Adipose tissue (tissue), 3 donors: ENCODE data around the gene HK2. TPM values are rescaled to one million over a fixed set of nuclear protein-coding genes. Genes with fewer than 3 reads are reported as not detected.
"Not testable (repeated sequence)": the region's sequence is repeated elsewhere in the genome, so short reads cannot be mapped to it uniquely, and the experiment has no call there.

Experiments
- H3K27ac ChIP-seq: one replicate; pipeline ENCODE4 v1.5.1; 2013; ENCODE audit warnings: low read depth, low read length
- WGBS, 3 donors: extraction: QIAGEN DNeasy Blood & Tissue Kit; methylation state at CpG; one replicate each; pipeline ENCODE4 v1.1.7; 2013; 5-methylcytosine and 5-hydroxymethylcytosine counted together
- polyA plus RNA-seq, 3 donors: library from polyadenylated mRNA; stranded (reverse); fragments of 200-250 nt; gene quantifications; one replicate each; pipeline ENCODE4 v1.2.3, GENCODE V29; 2013
- donor health status: healthy with polysubstance abuse.
- donor health status: Bipolar disorder and iron deficiency.
- donor health status: healthy.

HK2 gene
- polyA plus RNA-seq, 3 donors: 11.8 to 123 (median 18.2) TPM

GRCh38 chr2:74886251-74886650, 52.3 kb downstream of the HK2 start:
- 82 to 95% (median 89%) methylated on average over 8 of the region's 8 CpGs for WGBS, 3 donors

GRCh38 chr2:74886811-74887210, 52.9 kb downstream of the HK2 start:
- WGBS, 3 donors: 79 to 87% (median 83%) methylated on average over 4 of the region's 4 CpGs
- H3K27ac ChIP-seq: no peak overlapping the region

More at GRCh38 chr2:74886251-74886650, 52.3 kb downstream of the HK2 start:
- no peak overlapping the region for H3K27ac ChIP-seq

- H3K27ac ChIP-seq: no peak overlapping the region
- WGBS, 3 donors: 42 to 77% (median 47%) methylated on average over 7 of the region's 7 CpGs
Measured at GRCh38 chr2:74887445-74887951, 53.6 kb downstream of the HK2 start.

- 90 to 93% (median 90%) methylated on average over 8 of the region's 8 CpGs for WGBS, 3 donors
- no peak overlapping the region for H3K27ac ChIP-seq
Measured at GRCh38 chr2:74887960-74888700, 54.2 kb downstream of the HK2 start.

- 88 to 96% (median 95%) methylated on average over 9 of the region's 9 CpGs for WGBS, 3 donors
- H3K27ac ChIP-seq: no peak overlapping the region
Measured at GRCh38 chr2:74889159-74889558, 55.2 kb downstream of the HK2 start.

- no peak overlapping the region for H3K27ac ChIP-seq
- 62 to 93% (median 69%) methylated on average over 8 of the region's 8 CpGs for WGBS, 3 donors
Measured at GRCh38 chr2:74890711-74891110, 56.8 kb downstream of the HK2 start.

- 80 to 88% (median 85%) methylated on average over 7 of the region's 7 CpGs for WGBS, 3 donors
Measured at GRCh38 chr2:74891136-74891764, 57.3 kb downstream of the HK2 start.

GRCh38 chr2:74891816-74892215, 57.9 kb downstream of the HK2 start:
- H3K27ac ChIP-seq: not testable (repeated sequence)
- 69 to 86% (median 76%) methylated on average over 4 of the region's 4 CpGs for WGBS, 3 donors

More at GRCh38 chr2:74891136-74891764, 57.3 kb downstream of the HK2 start:
- H3K27ac ChIP-seq: no peak overlapping the region

- 85 to 91% (median 89%) methylated on average over 5 of the region's 5 CpGs for WGBS, 3 donors
- H3K27ac ChIP-seq: no peak overlapping the region
Measured at GRCh38 chr2:74892609-74893008, 58.7 kb downstream of the HK2 start.

- no peak overlapping the region for H3K27ac ChIP-seq
- 59 to 76% (median 63%) methylated on average over 5 of the region's 5 CpGs for WGBS, 3 donors
Measured at GRCh38 chr2:74893332-74893731, 59.4 kb downstream of the HK2 start.

- 73 to 89% (median 78%) methylated on average over 6 of the region's 6 CpGs for WGBS, 3 donors
- H3K27ac ChIP-seq: no peak overlapping the region
Measured at GRCh38 chr2:74894272-74894981, 60.5 kb downstream of the HK2 start.

- WGBS, 3 donors: 68 to 76% (median 76%) methylated on average over 2 of the region's 2 CpGs
- H3K27ac ChIP-seq: no peak overlapping the region
Measured at GRCh38 chr2:74895001-74895400, 61.1 kb downstream of the HK2 start.

- H3K27ac ChIP-seq: no peak overlapping the region
Measured at GRCh38 chr2:74896232-74896631, 62.3 kb downstream of the HK2 start.

- not testable (repeated sequence) for H3K27ac ChIP-seq
- WGBS, 3 donors: 75 to 92% (median 82%) methylated on average over 2 of the region's 2 CpGs
Measured at GRCh38 chr2:74900225-74900624, 66.3 kb downstream of the HK2 start.

GRCh38 chr2:74902281-74902860, 68.4 kb downstream of the HK2 start:
- H3K27ac ChIP-seq: no peak overlapping the region
- 70 to 90% (median 89%) methylated on average over 3 of the region's 3 CpGs for WGBS, 3 donors

- no peak overlapping the region for H3K27ac ChIP-seq
- WGBS, 3 donors: 97% methylated on average over 5 of the region's 5 CpGs
Measured at GRCh38 chr2:74906395-74906794, 72.5 kb downstream of the HK2 start.

GRCh38 chr2:74907560-74907959, 73.6 kb downstream of the HK2 start:
- 70 to 86% (median 76%) methylated on average over 5 of the region's 5 CpGs for WGBS, 3 donors
- H3K27ac ChIP-seq: not testable (repeated sequence)

GRCh38 chr2:74908748-74909444, 75.0 kb downstream of the HK2 start:
- WGBS, 3 donors: 23 to 37% (median 32%) methylated on average over 31 of the region's 31 CpGs
- H3K27ac ChIP-seq: no peak overlapping the region
